Tracheal epithelial cell (primary cell): ENCODE results near the gene SOX14. TPM values are rescaled to one million over a fixed set of nuclear protein-coding genes. Genes with fewer than 3 reads are reported as not detected.

Source experiments
- total RNA-seq: library from RNA; depleted of rRNA; stranded (reverse); fragments of >200 nt; gene quantifications from 2 replicates; pipeline ENCODE4 v1.2.1, GENCODE V29; 2014

SOX14 gene
- not detected in 2 replicates for total RNA-seq

DNA sequence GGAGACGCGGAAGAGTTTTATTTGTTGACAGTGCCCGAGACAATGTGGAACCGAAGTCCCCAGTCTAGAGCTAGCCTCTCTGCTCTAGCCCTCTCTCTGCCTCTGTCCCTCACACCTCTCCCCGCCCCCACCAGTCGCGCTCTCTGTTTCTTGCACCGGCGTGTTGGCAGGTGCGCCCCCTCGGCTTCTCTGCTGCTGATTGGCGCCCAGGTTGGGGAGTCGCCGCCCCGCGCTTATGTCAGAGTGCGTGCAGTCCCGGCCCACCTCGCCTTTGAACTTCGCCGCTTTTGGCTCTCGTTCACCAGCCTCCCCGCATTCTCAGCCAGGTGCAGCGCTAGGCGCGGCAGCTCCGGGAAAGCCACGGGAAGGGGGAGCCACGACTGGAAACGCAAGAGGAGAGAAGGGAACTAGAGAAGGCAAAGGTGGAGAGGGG is at the start of gene SOX14:
TSS of gene SOX14 (plus strand) at position 315 of the 433 bp plus-strand sequence. CDS start 470 bp downstream, outside the sequence.

Other genes with a start within 250 kb of the SOX14 start
- not detected in 2 replicates for gene CLDN18, start 245.8 kb downstream of the SOX14 start, total RNA-seq